CD4-positive, alpha-beta T cell treated with Interferon gamma for 1 hour (primary cell): ENCODE data around the gene KBTBD12.
A peak's percentile ranks its signal among the peaks of the same experiment; 100 is the strongest.

Experiments used
- DNase-seq: peaks from one replicate; pipeline ENCODE4 v3.0.0-alpha.2; 2020

Gene KBTBD12

DNA sequence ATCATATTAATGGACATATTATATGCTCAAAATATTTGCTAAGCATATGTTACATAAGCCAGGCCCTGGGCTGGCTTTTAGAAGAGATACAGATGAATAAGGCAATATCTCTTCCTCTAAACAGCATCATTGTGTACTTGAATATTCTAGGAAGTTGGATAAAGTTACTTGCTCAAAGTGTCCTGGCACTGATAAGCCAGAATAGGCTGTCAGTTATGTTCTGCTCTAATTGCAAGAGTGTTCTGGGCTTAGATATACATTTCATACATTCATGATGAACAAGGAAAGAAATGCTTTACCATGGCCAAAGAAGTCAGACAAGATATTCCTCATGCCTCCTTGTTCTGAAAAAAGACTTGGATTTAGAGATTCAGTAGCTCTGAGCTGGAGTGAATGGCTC lies 40.7 kb downstream of the KBTBD12 start:
- DNase-seq, result no peak

- DNase-seq, result no peak
Observed at GRCh38 chr3:127959041-127959440, 44.0 kb downstream of the KBTBD12 start.

DNA sequence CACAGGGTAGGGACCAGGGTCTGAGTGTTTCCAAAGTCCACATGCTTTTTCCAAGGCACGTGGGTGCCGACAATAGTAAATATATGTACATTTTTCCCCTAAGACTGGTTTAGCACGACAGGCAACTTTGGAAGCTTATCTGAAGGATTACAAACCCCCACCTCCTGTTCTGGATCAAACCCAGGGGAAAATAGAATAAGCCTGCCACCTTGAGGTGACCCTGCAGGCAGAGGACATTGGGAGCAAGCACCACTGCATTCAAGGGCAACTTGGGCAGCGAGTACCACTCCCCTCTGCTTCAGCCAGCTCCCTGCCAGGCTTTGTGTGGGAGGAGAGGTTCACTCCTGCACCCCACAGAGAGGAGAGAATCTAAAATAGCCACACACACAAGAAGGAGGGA lies 44.8 kb downstream of the KBTBD12 start:
- no peak for DNase-seq

GRCh38 chr3:127960421-127960965 lies 45.5 kb downstream of the KBTBD12 start:
- DNase-seq, result no peak

DNA sequence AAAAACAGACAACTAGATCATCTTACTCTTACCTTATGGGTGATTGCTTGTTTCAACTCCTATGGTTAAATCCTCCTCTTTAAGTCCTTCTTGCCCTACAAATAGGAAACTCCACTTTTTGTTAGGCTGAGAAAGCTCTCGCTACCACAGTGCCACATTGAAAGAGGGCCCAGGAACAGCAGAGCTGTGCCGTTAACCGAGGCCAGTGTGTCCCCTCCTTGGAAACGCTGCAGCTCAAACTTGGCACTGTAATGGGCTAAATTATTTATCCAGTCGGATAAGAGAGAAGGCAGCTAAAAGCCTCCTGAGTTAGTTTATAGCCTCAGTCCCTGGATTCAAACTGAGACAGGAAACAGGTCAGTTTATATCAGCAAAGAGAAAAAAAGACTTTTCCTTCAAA lies 46.1 kb downstream of the KBTBD12 start:
- DNase-seq, result no peak

GRCh38 chr3:127961963-127962362 lies 46.9 kb downstream of the KBTBD12 start:
- no peak for DNase-seq

- no peak for DNase-seq
Observed at GRCh38 chr3:127962937-127963336, 47.9 kb downstream of the KBTBD12 start.

DNA sequence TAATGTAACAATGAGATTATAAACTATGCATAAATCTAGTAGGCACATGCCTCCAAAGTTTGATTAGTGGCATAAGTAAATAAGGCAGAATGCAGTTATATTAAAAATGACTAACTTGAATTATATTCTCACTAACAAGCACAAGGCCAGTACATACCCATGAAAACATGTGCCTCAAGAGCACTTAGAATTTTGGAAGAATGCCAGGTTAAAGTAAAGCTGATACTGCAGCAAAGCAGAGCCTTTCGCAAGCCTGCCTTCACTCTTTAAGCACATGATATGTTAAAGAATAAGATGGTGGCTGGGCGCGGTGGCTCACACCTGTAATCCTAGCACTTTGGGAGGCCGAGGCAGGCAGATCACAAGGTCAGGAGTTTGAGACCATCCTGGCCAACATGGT lies 49.0 kb downstream of the KBTBD12 start:
- DNase-seq, result no peak

DNA sequence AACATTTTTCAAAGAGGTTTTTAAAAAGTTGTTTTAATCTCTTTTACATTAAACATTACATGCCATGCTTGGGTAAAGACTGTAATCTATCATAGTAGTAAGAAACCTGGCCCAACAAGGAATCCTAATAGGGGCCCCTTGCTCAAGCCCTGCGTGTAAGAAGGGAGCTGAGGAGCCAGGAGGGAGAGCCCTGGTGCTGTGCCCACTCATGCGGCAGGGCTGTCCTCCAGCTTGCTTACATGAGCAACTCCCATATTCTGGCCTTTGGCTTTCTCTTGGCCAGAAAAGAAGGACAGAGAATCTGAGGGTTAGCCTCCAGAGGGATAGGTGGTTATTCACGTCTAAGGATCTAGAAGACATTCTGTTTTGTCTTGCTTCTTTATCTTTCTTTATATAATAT lies 49.8 kb downstream of the KBTBD12 start:
- no peak for DNase-seq

DNA sequence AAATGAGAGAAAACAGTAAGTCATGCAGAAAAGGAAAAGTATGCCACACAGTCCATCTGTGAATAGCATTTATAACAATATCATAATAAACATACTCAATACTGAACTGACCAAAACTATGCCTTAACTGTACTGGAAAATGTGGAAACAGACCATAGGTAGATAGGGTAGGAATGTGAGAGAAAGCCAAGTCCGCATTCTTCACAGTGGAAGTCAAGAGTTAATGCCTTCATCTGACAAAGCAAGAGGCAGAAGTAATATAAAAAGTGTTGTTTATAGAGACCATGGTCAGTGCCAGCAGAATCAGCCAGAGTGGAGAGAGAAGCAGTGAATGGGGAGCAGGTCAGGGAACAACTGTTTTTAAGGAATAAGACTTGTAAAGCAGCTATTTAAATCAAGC lies 52.3 kb downstream of the KBTBD12 start:
- no peak for DNase-seq

DNA sequence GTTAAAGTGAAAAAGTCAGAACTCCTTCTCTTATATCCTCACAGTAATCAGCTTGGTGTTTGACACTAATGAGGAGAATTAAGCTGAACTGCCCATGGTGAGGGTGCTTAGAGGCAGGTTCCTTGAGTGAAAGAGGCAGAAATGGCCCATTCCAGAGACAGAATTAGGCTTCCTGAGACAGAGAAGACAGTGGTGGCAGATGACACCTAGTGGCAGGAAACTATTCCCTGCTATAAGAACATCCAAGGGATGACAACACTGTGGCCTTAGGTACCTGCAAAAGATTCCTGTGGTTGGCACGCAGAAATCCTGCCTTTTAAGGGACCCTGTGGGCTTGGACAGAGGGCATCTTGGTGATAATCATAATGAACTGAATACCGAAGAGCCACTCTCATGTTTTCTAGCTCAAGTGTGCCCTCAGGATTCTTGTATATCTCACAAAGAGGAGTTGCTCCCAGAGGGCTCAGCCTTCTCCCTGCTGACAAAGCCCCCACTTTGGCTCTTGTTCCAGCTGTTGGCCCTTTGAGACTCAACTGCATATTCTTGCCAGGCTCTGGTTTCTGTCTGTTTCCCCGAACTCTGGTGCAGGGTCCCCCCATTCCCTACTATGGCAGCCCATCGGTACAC lies 56.0 kb downstream of the KBTBD12 start:
- peak; percentile 4 for DNase-seq

DNA sequence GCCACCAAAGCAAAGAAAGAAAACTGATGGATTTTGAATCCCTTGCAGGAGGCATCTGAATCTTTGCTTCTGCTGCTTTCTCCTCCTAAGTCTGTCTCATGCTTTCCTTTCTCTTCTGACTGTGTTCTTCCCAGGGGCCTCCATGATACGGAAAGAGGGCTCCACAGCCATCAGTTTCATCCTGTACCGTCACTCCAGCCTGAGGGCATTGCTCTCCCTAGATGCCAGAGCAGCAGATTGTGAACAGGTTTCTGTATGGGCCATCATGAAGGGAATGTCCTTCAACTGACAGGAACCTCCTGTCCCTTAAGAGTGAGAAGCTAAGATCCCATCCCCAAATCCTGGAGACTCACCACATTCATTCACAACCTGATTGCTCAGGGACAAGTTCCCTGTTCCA lies 59.2 kb downstream of the KBTBD12 start:
- no peak for DNase-seq

DNA sequence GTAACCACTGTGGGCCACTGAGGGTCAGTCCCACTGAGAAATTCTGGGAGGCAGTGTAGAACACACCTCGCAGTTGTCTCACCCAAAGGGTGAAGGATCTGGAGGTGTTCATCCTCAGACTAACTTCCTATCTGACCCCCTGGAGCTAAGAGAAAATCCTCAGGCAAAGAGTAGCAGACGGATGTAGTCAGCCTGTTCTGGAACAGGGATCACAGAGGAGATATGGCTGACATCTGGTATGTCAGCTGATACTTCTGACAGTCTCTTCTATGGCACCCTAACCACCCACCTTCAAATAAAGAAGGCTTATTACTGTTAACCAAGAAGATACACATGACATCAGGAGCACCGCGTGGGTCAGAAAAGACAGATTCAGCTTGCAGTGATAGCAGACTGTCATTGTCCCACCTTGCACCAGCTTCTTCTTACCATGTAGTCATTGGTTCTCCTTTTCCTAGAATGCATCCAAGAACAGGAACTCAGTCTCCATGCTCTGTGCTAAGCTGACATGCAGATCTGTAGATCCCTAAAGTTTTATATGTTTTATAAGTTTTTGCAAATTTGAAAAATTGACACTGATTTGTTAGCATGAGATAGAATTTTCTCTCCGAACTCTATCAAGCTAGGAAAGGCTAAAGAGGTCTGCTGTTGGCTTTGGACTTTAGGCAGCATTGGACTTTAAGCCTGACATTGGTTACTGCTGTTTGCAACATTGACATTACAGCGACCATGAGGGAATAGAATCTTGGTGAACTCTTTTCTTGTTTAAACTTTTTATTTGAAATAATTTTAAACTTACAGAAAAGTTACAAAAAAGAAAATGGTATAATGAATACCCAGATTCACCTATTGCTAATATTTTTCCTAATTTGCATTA lies 60.4 kb downstream of the KBTBD12 start:
- no peak for DNase-seq

DNA sequence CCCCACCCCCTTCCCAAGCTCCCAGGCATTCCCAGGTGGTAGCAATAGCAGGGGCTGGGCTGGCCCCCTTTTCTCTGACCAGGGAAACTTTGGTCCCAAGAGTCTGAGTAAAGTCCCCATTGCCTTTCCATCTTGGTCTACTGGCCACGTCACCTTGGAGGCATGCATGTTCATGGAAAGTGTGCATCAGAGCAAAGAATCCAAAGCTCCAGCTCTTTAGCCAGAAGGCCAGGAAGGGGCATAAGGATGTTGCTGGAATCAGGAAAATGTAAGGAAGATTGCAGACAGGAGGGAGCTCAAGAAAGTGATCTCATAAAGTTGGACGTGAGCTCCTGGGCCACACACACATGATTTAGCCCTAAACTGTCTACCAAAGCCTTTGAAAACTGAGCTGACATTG lies 63.6 kb downstream of the KBTBD12 start:
- no peak for DNase-seq

- no peak for DNase-seq
Observed at GRCh38 chr3:127979473-127979872, 64.4 kb downstream of the KBTBD12 start.

- DNase-seq, result no peak
Observed at GRCh38 chr3:127981097-127981496, 66.1 kb downstream of the KBTBD12 start.

DNA sequence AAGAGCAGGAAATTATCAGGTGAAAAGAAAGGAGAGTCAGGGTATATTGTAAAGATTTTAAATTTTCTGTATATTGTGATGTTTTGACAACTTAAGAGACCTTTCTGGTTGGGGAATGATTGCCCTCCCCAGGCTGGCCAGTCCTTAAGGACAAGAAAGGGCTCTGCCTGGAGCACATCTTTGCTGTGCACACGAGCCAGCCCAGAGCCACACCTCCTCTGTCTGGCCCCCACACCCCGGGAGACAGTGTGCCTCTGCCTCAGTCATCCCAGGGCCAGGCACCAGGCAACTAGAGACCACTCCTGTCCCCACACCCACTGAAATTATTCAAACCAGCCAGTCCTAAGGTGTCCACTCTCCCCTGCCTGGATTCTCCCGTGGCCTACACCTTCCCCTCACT lies 67.1 kb downstream of the KBTBD12 start:
- no peak for DNase-seq

GRCh38 chr3:127984241-127984975 lies 69.4 kb downstream of the KBTBD12 start:
- no peak for DNase-seq

GRCh38 chr3:127985216-127985615 lies 70.2 kb downstream of the KBTBD12 start:
- no peak for DNase-seq

DNA sequence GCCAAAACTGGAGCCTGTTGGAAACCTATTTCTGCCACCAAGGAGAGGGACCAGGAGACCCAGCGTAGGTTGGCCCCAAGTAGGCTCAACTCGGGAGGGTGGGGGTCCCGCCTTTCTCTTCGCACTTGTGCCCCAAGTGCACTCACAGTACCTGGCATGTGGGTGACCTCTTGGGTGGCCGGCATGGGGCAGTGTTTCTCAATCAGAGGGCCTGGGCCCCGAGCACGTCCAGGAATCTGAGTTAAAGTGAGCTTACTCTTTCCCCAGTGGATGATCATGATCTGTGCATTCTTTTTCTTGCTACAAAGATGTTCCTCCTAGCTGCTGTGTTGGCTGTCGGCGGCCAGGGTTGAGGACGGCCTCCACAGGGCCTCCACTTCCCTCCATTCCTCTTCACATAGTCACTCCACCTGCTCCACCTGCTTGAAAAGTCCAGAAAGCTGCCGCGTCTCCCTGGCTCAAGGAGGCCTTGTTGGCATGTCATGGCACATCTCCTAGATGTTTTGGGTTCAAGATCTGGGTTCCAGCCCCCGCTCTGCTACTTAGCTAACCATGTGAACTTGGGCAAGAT lies 70.7 kb downstream of the KBTBD12 start:
- DNase-seq, result no peak

DNA sequence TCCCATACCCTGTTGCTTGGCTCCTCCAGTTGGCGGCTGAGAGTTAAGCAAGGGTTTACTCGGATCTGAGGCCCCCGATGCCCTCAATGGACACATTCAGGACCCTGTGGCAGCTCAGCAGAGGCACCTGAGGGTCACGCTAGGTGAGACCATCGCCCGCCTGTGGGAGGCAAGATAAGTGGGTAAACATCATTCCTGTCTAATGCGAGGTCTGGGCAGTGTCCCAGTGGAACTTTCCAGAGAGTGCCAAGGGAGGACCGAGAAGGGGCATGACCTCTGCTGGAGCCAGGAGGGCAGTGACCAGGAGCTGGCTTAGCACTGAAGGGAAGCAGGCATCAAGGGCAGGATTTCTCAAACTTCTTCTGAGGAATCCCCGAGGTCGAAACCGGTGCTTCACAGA lies 71.8 kb downstream of the KBTBD12 start:
- no peak for DNase-seq

GRCh38 chr3:127987309-127987995 lies 72.4 kb downstream of the KBTBD12 start:
- DNase-seq, result no peak
